ENCODE data around the gene GNG4.
A peak's percentile ranks its signal among the peaks of the same experiment; 100 is the strongest.

The GNG4 gene

GRCh38 chr1:235525314-235525713, 124.3 kb downstream of the GNG4 start:
- no peak for DNase-seq

- no peak for DNase-seq
Observed at GRCh38 chr1:235516862-235517446, 132.6 kb downstream of the GNG4 start.

- no peak for DNase-seq
Observed at GRCh38 chr1:235515844-235516512, 133.6 kb downstream of the GNG4 start.

GRCh38 chr1:235513495-235514366, 135.9 kb downstream of the GNG4 start:
- DNase-seq, result peak; percentile 8 to 69

- no peak for DNase-seq
Observed at GRCh38 chr1:235511470-235512240, 137.9 kb downstream of the GNG4 start.

- DNase-seq, result no peak
Observed at GRCh38 chr1:235510823-235511222, 138.8 kb downstream of the GNG4 start.

GRCh38 chr1:235507623-235508022, 142.0 kb downstream of the GNG4 start:
- DNase-seq, result no peak

- peak; percentile 98 to 99 for DNase-seq
Observed at GRCh38 chr1:235504494-235505222, 144.9 kb downstream of the GNG4 start.

GRCh38 chr1:235504122-235504493, 145.5 kb downstream of the GNG4 start, which contains the start of gene B3GALNT2:
TSS of gene B3GALNT2 (minus strand) at chr1:235504452. CDS start at chr1:235504252, 200 bp downstream.
- DNase-seq, result no peak

GRCh38 chr1:235503403-235504121, 146.0 kb downstream of the GNG4 start:
- DNase-seq, result peak; percentile 3 to 36

GRCh38 chr1:235502601-235503402, 146.8 kb downstream of the GNG4 start:
- peak in 1 of 2 donors; percentile 12 for DNase-seq

GRCh38 chr1:235500971-235501540, 148.5 kb downstream of the GNG4 start:
- no peak for DNase-seq
